GM18526 (cell line): Measurements from ENCODE around the gene SPG7.

Experiments used
- POLR2A ChIP-seq: IDR thresholded peaks from 3 replicates; pipeline ENCODE4 v1.6.1; 2011; ENCODE audit not compliant: insufficient read length; ENCODE audit errors: extremely low read depth

SPG7 gene

GRCh38 chr16:89563639-89564392, 55.6 kb downstream of the SPG7 start:
- TF ChIP-seq POLR2A: no peak

DNA sequence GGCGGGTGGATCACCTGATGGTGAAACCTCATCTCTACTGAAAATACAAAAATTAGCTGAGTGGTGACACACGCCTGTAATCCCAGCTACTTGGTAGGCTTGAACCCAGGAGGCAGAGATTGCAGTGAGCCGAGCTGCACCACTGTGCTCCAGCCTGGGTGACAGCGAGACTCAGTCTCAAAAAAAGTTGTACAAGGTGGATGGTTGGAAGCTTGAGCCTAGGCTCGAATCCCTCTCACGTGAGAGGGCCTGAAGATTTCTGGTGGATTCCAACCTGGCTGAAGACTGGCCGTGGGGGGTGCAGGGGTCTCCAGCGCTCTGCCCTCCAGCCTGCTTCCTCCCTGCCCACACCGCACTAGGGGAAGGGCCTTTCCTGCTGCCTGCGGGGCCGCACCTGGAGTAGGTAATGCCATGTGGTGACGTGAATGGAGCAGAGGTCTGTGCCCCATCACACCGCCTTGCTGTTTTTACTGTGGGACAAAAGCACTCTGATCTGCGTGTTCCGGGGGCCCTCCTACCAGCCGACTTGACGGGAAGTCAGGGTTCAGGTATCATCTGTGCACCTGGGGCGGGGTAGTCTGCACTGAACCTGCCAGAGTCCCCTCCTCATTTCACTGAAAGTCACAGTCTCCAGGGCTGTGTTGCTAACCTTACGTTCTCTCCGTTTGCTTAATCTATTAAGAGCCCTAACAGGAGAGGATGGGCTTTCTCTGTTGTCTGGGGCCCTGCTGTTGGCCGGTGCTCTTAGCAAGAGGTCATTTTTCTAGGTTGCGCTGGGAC, 56.5 kb downstream of the SPG7 start:
- TF ChIP-seq POLR2A: no peak

DNA sequence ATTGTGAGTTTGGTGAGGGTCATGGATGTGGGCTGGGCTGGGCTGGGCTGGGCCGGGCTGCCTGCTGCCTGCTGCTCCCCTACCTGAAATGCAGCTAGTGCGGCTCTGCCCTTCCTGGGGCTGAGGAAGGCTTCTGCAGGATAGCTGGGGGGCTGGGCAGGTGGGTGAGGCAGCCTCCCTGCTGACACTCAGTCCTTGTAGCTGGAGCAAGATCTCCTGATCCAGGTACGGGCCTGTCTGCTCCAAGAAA, 57.0 kb downstream of the SPG7 start:
- TF ChIP-seq POLR2A: no peak

DNA sequence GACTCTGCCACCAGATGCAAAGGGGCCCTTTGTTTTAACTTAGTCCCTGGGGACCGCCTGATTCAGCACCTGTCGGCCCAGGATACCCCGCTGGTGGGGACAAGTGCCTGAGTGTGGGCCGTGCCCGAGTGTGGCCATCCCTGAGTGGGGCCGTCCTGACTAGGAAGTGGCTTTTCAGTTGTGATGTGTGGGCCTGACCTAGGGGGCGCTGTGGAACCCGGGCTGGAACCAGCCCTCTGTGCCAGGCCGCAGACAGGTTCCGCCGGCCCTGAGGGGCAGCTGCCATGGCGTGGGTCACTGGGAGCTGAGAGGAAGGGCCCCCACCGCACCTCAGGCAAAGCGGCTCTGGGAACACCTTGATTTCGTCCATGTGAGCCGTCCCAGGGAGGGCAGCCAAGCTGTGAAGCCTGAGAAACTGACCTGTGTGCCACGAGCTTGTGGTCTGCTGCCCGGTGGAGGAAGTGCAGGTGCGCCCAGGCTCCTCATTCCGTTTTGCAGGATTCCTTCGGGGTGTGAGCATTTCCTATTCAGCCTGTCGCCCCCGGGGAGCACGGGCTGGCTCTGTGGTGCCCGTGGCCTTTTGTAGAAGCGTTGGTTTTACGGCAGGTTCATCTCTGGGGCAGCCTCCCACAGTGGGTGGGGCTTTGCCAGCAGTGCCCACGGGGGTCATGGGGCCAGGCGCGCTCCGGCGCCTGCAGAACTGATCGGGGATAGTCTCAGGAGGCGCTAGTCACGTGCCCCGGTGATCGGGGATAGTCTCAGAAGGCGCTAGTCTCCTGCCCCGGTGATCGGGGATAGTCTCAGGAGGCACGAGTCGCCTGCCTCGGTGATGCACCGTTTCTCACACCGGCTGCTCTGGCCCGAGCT, 57.5 kb downstream of the SPG7 start:
- TF ChIP-seq POLR2A: peak; percentile 22

DNA sequence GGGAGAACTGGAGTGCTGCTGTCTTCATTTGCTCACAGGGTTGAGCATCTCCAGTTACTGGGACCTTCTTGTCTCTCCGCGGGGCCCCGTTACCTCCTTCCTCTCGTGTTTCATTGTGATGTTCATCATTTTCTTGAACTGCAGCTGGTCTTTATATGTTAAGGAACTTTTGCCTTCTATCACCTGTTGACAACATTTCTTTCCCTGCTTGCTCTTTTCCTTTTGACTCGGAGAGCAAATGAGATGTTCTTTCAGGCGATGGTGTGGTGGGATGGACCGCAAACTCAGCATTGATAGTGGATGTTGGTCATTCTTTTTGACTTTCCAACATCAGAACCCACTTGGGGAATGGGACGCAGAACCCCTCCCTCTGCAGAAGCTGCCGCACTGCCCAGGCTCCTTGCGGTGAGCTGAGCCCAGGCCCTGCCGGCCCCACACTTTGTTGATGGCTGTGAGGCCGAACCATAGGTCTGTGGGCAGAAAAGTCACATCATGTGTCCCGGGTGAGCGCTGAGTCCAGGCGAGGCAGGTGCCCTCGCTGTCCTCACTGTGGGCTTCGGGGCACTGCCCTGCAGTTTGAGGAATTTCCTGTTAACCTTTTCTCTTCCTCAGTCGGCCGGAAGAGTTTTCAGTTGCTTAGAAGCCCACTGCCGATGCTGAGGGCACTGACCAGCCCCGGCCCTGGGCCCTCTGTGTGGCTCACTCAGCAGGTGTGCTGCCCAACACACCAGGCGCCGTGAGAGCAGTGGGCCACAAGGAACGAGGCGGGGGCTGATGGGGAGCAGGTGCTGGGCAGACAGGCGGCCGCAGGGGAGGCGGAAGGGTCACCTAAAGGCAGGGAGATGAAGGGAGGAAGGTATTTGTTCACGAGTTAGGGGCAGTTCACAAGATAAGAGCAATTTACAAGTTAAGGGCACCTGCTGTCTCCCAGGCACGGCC, 59.7 kb downstream of the SPG7 start:
- TF ChIP-seq POLR2A: no peak

DNA sequence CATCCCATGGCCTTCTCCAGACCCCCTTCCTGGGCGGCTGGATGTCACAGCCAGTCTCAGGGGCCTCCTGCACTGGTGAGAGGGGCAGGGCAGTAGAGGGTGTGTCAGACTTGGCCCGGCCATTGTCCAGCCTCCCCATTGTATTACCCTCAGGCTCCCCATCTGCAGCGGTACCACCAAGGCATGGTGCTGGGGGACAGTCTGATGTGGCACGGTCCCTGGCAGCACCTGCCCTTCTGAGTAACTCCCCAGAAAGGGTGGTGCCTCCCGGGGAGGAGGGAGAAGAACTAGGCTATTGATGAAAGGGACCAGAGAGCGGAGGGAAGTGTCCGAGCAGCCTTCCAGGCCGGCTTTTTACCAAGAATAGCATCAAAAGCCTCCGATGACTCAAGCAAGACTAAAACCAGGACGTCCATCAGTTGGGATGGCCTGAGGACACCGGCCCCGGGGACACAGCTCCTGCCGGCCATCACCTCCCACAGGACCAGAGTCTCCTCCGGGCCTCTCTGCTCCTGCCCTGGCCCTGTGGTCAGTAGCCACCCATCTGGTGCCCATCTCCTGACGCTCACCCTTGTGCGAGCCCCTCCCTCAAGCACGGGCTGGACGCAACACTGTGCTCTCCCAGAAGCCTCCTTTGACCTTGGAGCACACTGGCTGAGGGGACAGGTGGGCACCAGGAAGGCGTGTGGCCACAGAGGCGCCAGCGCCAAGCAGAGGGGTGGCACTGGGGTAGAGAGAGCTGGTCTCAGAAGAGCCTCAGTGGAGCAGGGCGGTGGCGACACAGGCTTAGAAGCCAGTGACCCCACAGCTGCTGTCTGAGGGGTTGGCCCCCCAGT, 61.5 kb downstream of the SPG7 start:
- TF ChIP-seq POLR2A: no peak

GRCh38 chr16:89570342-89570923, 62.2 kb downstream of the SPG7 start:
- no peak for TF ChIP-seq POLR2A

GRCh38 chr16:89571636-89572035, 63.4 kb downstream of the SPG7 start:
- no peak for TF ChIP-seq POLR2A

GRCh38 chr16:89572073-89572484, 63.9 kb downstream of the SPG7 start:
- TF ChIP-seq POLR2A: no peak

DNA sequence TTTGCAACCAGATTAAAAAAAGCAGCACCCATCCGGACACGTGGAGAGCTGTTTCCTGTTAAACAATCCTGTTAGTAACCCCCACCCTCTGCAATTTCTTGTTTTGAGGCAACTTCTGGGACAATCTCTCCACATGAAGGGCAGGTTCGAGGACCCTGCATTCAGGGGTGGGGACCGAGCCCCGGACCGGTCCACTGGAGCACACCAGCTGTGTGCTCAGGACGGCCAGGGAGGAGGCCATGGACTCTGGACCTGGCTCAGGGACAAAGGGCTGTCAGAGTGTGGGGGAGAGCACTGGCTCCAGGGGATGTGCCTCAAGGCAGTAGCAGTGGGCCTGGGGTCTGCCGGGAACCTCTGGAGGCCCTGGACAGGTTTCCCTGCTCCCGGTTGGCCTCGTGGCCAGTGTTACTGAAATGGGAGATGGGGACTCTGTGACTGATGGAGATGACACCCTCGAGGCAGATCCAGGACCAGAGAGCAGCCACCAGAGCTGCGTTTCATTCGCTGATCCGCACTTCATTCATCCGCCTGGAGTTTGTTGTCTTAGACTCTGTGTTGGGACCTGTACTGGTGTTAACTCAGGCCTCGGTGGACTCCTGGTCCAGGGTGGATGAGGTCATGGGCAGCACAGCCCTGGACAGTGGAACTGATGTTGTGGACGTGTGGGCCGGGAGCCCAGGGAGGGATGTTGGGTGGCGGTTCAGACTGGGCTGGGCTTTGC, 64.4 kb downstream of the SPG7 start:
- no peak for TF ChIP-seq POLR2A

- TF ChIP-seq POLR2A: no peak
Observed at GRCh38 chr16:89573826-89574680, 65.8 kb downstream of the SPG7 start.

GRCh38 chr16:89574681-89575246, 66.6 kb downstream of the SPG7 start:
- TF ChIP-seq POLR2A: no peak
